Endothelial cell of umbilical vein (primary cell): ENCODE data around the gene CKS1B. TPM values are rescaled to one million over a fixed set of nuclear protein-coding genes. Genes with fewer than 3 reads are reported as not detected.

Source experiments
- BruUV-seq: library from RNA; stranded (reverse); fragments of 400-500 nt; replicated peaks from 2 replicates; lab custom pipeline; 2021; lab: Mats Ljungman, UMichigan
- CTCF ChIA-PET: fragments of 300-600, 350-600 bp; sonication (Branson Sonifier 250); formaldehyde crosslinking; loops from one replicate; lab custom pipeline; 2021; ENCODE audit warnings: antibody characterized with exemption, inconsistent platforms; lab: Charles Lee
- POLR2A ChIA-PET: fragments of 300-600, 350-600 bp; sonication (Branson Sonifier 250); formaldehyde crosslinking; loops from one replicate; lab custom pipeline; 2021; ENCODE audit warnings: antibody characterized with exemption, inconsistent platforms; lab: Charles Lee
- DNase-seq: peaks from one replicate; pipeline ENCODE4 v3.0.0-alpha.2; 2011; ENCODE audit warnings: low read depth, low spot score
- FAIRE-seq: peaks from 2 replicates; lab custom pipeline; 2011; peaks lifted over from hg19 to GRCh38; lab: Jason Lieb, UNC
- H2AFZ ChIP-seq: 2 replicates; pipeline ENCODE4 v1.6.0; 2012; ENCODE audit warnings: low read depth, low read length, control low read depth, inconsistent platforms
- H3K27ac ChIP-seq: 2 replicates; pipeline ENCODE4 v1.5.1; 2011; ENCODE audit warnings: low read depth, mild to moderate bottlenecking, control low read depth, low read length, moderate library complexity; ENCODE audit not compliant: insufficient read depth
- H3K27me3 ChIP-seq, 2 experiments: 2 replicates each; pipeline versions ENCODE4 v1.6.0 to v1.6.1; 2011; ENCODE audit warnings: low read length in 2 of 2, mixed read lengths in 1 of 2; ENCODE audit not compliant: control insufficient read depth in 2 of 2, insufficient read depth in 2 of 2
- H3K36me3 ChIP-seq, 2 experiments: 2 replicates in 1 of 2; 3 replicates in 1 of 2; pipeline ENCODE4 v1.5.1; 2011; ENCODE audit warnings: low read length in 2 of 2, mild to moderate bottlenecking in 1 of 2, moderate library complexity in 1 of 2; ENCODE audit not compliant: control insufficient read depth in 2 of 2, insufficient read depth in 2 of 2; ENCODE audit errors: extremely low read depth in 1 of 2
- H3K4me1 ChIP-seq: 3 replicates; pipeline ENCODE4 v1.5.1; 2011; ENCODE audit warnings: mild to moderate bottlenecking, low read length; ENCODE audit not compliant: control insufficient read depth, insufficient read depth; ENCODE audit errors: extremely low read depth
- H3K4me2 ChIP-seq: 2 replicates; pipeline ENCODE4 v1.6.1; 2011; ENCODE audit warnings: low read length, control low read depth, mixed read lengths; ENCODE audit not compliant: insufficient read depth
- H3K4me3 ChIP-seq, 3 experiments: fragments of 200-600 bp in 1 of 3; sonication (generic), shearing (Covaris generic) in 1 of 3; replicated peaks in 1 of 3; 2 replicates each; pipeline ENCODE4 v1.5.1; 2011 to 2016; ENCODE audit warnings: control low read depth in 3 of 3, low read length in 3 of 3, mild to moderate bottlenecking in 2 of 3, inconsistent platforms in 1 of 3, low read depth in 1 of 3, moderate library complexity in 1 of 3; ENCODE audit not compliant: insufficient read depth in 1 of 3
- H3K79me2 ChIP-seq: 2 replicates; pipeline ENCODE4 v1.6.0; 2012; ENCODE audit warnings: low read length, inconsistent platforms; ENCODE audit not compliant: control insufficient read depth, insufficient read depth
- H3K9ac ChIP-seq: replicated peaks from 2 replicates; pipeline ENCODE3; 2011; ENCODE audit warnings: low read length, control low read depth; ENCODE audit not compliant: insufficient read depth; ENCODE audit errors: extremely low read depth
- H3K9me1 ChIP-seq: replicated peaks from 3 replicates; pipeline ENCODE4 v1.6.0; 2011; ENCODE audit warnings: mild to moderate bottlenecking, low read length; ENCODE audit not compliant: control insufficient read depth, insufficient read depth; ENCODE audit errors: extremely low read depth
- H3K9me3 ChIP-seq: replicated peaks from 2 replicates; pipeline ENCODE4 v1.5.1; 2012; ENCODE audit warnings: low read length, inconsistent platforms; ENCODE audit not compliant: control insufficient read depth, insufficient read depth
- H4K20me1 ChIP-seq: replicated peaks from 2 replicates; pipeline ENCODE3; 2011; ENCODE audit warnings: mild to moderate bottlenecking, low read length; ENCODE audit not compliant: control insufficient read depth, insufficient read depth; ENCODE audit errors: extremely low read depth
- CTCF ChIP-seq, 2 donors: IDR thresholded peaks; 1 replicate in 1 of 2; 2 replicates in 1 of 2; pipeline ENCODE4 v1.5.1; 2011; ENCODE audit warnings: low read length in 2 of 2, mild to moderate bottlenecking in 2 of 2, moderate library complexity in 2 of 2, control low read depth in 1 of 2, inconsistent platforms in 1 of 2, low read depth in 1 of 2; ENCODE audit not compliant: insufficient read depth in 1 of 2; ENCODE audit errors: extremely low read depth in 1 of 2
- EZH2 ChIP-seq: IDR thresholded peaks from 2 replicates; pipeline ENCODE4 v1.6.1; 2012; ENCODE audit warnings: borderline replicate concordance, low read depth, mild to moderate bottlenecking, moderate library complexity, low read length, inconsistent platforms; ENCODE audit not compliant: severe bottlenecking
- FOS ChIP-seq: IDR thresholded peaks from 2 replicates; pipeline ENCODE4 v1.6.1; 2011; ENCODE audit warnings: mild to moderate bottlenecking, low read length, moderate library complexity, borderline replicate concordance; ENCODE audit not compliant: insufficient read depth
- GATA2 ChIP-seq: IDR thresholded peaks from 2 replicates; pipeline ENCODE4 v1.7.0; 2011; ENCODE audit warnings: low read depth, mild to moderate bottlenecking, moderate library complexity, mixed read lengths, low read length; ENCODE audit not compliant: insufficient read length, insufficient read depth
- JUN ChIP-seq: IDR thresholded peaks from 2 replicates; pipeline ENCODE4 v1.6.1; 2011; ENCODE audit warnings: borderline replicate concordance, low read depth; ENCODE audit not compliant: insufficient read length, insufficient read depth
- MYC ChIP-seq: IDR thresholded peaks from one replicate; pipeline ENCODE4 v1.6.1; 2011; ENCODE audit warnings: mild to moderate bottlenecking, low read depth, low read length
- POLR2A ChIP-seq: IDR thresholded peaks from 2 replicates; pipeline ENCODE4 v1.6.1; 2012; ENCODE audit warnings: low read depth, mild to moderate bottlenecking, control low read depth, low read length
- POLR2AphosphoS5 ChIP-seq: IDR thresholded peaks from 2 replicates; pipeline ENCODE4 v1.6.1; 2012; ENCODE audit warnings: low read depth, mild to moderate bottlenecking, control low read depth, low read length, moderate library complexity; ENCODE audit not compliant: insufficient read depth
- dilution Hi-C: fragments of 300-500 bp; cut with MboI; formaldehyde crosslinking; loops from one replicate; pipeline ENCODE4 v1.15.0; 2019; ENCODE audit warnings: low sequenced_read_pairs; ENCODE audit not compliant: extremely low pct_ligation_motif_present
- intact Hi-C: fragments of 100-400 bp; cut with micrococcal nuclease; formaldehyde crosslinking; loops from one replicate; pipeline ENCODE4 v1.10.0; 2022
- polyA plus RNA-seq, 4 experiments: library from polyadenylated mRNA; depleted of rRNA in 3 of 4; stranded (reverse) in 3 of 4; unstranded in 1 of 4; fragments of >200 nt; gene quantifications; 2 replicates each; pipeline versions ENCODE4 v1.2.1 to v1.2.3, GENCODE V29; 2011 to 2012; ENCODE audit warnings: missing spikeins in 1 of 4
- total RNA-seq: library from RNA; stranded (reverse); gene quantifications from 2 replicates; pipeline ENCODE4 v1.2.3, GENCODE V29; 2021

The CKS1B gene
- total and polyA plus RNA-seq, 2 donors (not counting 3 experiments of a cell fraction or from before 2014, with no cell fraction given) = 126 to 280 TPM

GRCh38 chr1:154953611-154954038 is 20.9 kb upstream of the CKS1B start:
- TF ChIP-seq POLR2A (no peak), POLR2AphosphoS5 (no peak), FOS (no peak), EZH2 (no peak), JUN (no peak), CTCF (IDR thresholded peaks at IDR 0.05; ENCODE audit: extremely low read depth in 1 of 2, insufficient read depth in 1 of 2, low read depth in 1 of 2, low read length in 2 of 2) (no peak), GATA2 (no peak), MYC (no peak)

More at GRCh38 chr1:154953611-154954038, 20.9 kb upstream of the CKS1B start:
- H3K9ac ChIP-seq = no peak overlapping the region
- H3K9me3 ChIP-seq = no peaks in the 10 kb centered on the region
- H3K4me1 ChIP-seq = peaks cover 19% of the 10 kb centered on the region
- H3K27ac ChIP-seq = no peak overlapping the region
- H4K20me1 ChIP-seq = no peaks in the 10 kb centered on the region
- FAIRE-seq = no peak
- H3K79me2 ChIP-seq = no peaks in the 10 kb centered on the region
- intact Hi-C loops = loop anchor here (2.0 kb wide), 2 partner anchors 17 to 19 kb away; partner anchors contain the start of gene PMVK
- H3K4me2 ChIP-seq = no peak overlapping the region
- ChIA-PET POLR2A (no interaction called here), CTCF (interaction anchor here (0.9 to 2.4 kb wide), 3 partner anchors 9 to 131 kb away, joined by 3 to 10 read pairs (median 6); no protein-coding TSS in a partner anchor)
- H3K4me3 ChIP-seq = no peak overlapping the region
- no peak overlapping the region for H2AFZ ChIP-seq
- no TSS peak for BruUV-seq
- H3K36me3 ChIP-seq = peaks cover 0 to 13% of the 10 kb centered on the region in 2 experiments
- no peaks in the 10 kb centered on the region for H3K27me3 ChIP-seq
- H3K9me1 ChIP-seq = no peaks in the 10 kb centered on the region
- dilution Hi-C loops = no loop called here
- no peak for DNase-seq
